HEK293 (cell line): ENCODE results near the gene CABP5.

Experiments
- CTCF ChIA-PET: fragments of 350-600 bp; formaldehyde crosslinking; extraction: SDS; loops from one replicate; lab custom pipeline; 2021; ENCODE audit warnings: antibody characterized with exemption; lab: Yijun Ruan, JAX
- POLR2A ChIA-PET: fragments of 300-600 bp; formaldehyde crosslinking; extraction: SDS; loops from one replicate; lab custom pipeline; 2020; ENCODE audit warnings: antibody characterized with exemption, inconsistent platforms; lab: Yijun Ruan, JAX
- H3K27ac ChIP-seq: fragments of 200-500 bp; sonication (Bioruptor generic); 2 replicates; pipeline ENCODE4 v1.5.1; 2014; ENCODE audit warnings: low read depth, low read length, control low read depth, inconsistent platforms; ENCODE audit errors: extremely low read depth
- H3K36me3 ChIP-seq, 2 experiments: fragments of 200-500 bp in 1 of 2; sonication (Bioruptor generic) in 1 of 2; 1 replicate in 1 of 2; 2 replicates in 1 of 2; pipeline ENCODE4 v1.5.1; 2014 to 2017; ENCODE audit warnings: inconsistent platforms in 2 of 2, low read length in 2 of 2; ENCODE audit not compliant: control insufficient read depth in 2 of 2, insufficient read depth in 1 of 2
- H3K4me1 ChIP-seq: fragments of 200-500 bp; sonication (Bioruptor generic); 2 replicates; pipeline ENCODE4 v1.5.1; 2014; ENCODE audit warnings: mild to moderate bottlenecking, low read length, inconsistent platforms; ENCODE audit not compliant: control insufficient read depth, insufficient read depth
- H3K4me3 ChIP-seq: 2 replicates; pipeline ENCODE4 v1.5.1; 2011; ENCODE audit warnings: low read depth, mild to moderate bottlenecking, control low read depth, low read length, moderate library complexity
- H3K9me3 ChIP-seq: fragments of 200-500 bp; sonication (Bioruptor generic); 2 replicates; pipeline ENCODE4 v1.5.1; 2014; ENCODE audit warnings: low read depth, low read length, inconsistent platforms; ENCODE audit not compliant: control insufficient read depth, insufficient read depth
- GLI2 ChIP-seq: fragments of 450-650 bp; formaldehyde crosslinking; IDR thresholded peaks from 2 replicates; pipeline ENCODE4; 2017; ENCODE audit warnings: missing biosample characterization, missing genetic modification characterization, low read depth, borderline replicate concordance
- GLIS1 ChIP-seq: fragments of 450-650 bp; formaldehyde crosslinking; IDR thresholded peaks from 2 replicates; pipeline ENCODE4 v1.5.1; 2016; ENCODE audit warnings: missing biosample characterization, missing genetic modification characterization
- KLF7 ChIP-seq: fragments of 450-650 bp; formaldehyde crosslinking; IDR thresholded peaks from 2 replicates; pipeline ENCODE4 v1.5.1; 2016; ENCODE audit warnings: missing biosample characterization, missing genetic modification characterization, borderline replicate concordance
- ZBTB21 ChIP-seq: fragments of 450-650 bp; formaldehyde crosslinking; IDR thresholded peaks from 2 replicates; pipeline ENCODE4 v1.5.1; 2017; ENCODE audit warnings: missing biosample characterization, missing genetic modification characterization
- ZNF23 ChIP-seq: fragments of 450-650 bp; formaldehyde crosslinking; IDR thresholded peaks from 2 replicates; pipeline ENCODE4 v1.5.1; 2016; ENCODE audit warnings: missing biosample characterization, missing genetic modification characterization, borderline replicate concordance
- ZNF521 ChIP-seq: fragments of 450-650 bp; formaldehyde crosslinking; IDR thresholded peaks from 2 replicates; pipeline ENCODE4 v1.5.1; 2017; ENCODE audit warnings: missing biosample characterization, mild to moderate bottlenecking, missing genetic modification characterization
- ZNF701 ChIP-seq: fragments of 450-650 bp; formaldehyde crosslinking; IDR thresholded peaks from 2 replicates; pipeline ENCODE4 v1.5.1; 2016; ENCODE audit warnings: missing biosample characterization, missing genetic modification characterization
- ZNF76 ChIP-seq: fragments of 450-650 bp; formaldehyde crosslinking; IDR thresholded peaks from 2 replicates; pipeline ENCODE4; 2016; ENCODE audit warnings: low read depth, missing biosample characterization, missing genetic modification characterization, borderline replicate concordance
- TF ChIP-seq, protein P1 (sequence below): fragments of 450-650 bp; formaldehyde crosslinking; IDR thresholded peaks from 2 replicates; pipeline ENCODE4 v1.5.1; 2016; ENCODE audit warnings: missing biosample characterization, missing genetic modification characterization
- TF ChIP-seq, protein P2 (sequence below): fragments of 450-650 bp; formaldehyde crosslinking; IDR thresholded peaks from 2 replicates; pipeline ENCODE4 v1.5.1; 2017; ENCODE audit warnings: missing biosample characterization, mild to moderate bottlenecking, missing genetic modification characterization, moderate library complexity
- TF ChIP-seq, protein P3 (sequence below): fragments of 450-650 bp; formaldehyde crosslinking; IDR thresholded peaks from 2 replicates; pipeline ENCODE4 v1.5.1; 2016; ENCODE audit warnings: missing biosample characterization, missing genetic modification characterization, borderline replicate concordance
- TF ChIP-seq, protein P4 (sequence below): fragments of 450-650 bp; formaldehyde crosslinking; conservative IDR thresholded peaks from 2 replicates; pipeline ENCODE4 v1.5.1; 2016; ENCODE audit warnings: low read depth, missing biosample characterization, missing genetic modification characterization

The CABP5 gene

DNA sequence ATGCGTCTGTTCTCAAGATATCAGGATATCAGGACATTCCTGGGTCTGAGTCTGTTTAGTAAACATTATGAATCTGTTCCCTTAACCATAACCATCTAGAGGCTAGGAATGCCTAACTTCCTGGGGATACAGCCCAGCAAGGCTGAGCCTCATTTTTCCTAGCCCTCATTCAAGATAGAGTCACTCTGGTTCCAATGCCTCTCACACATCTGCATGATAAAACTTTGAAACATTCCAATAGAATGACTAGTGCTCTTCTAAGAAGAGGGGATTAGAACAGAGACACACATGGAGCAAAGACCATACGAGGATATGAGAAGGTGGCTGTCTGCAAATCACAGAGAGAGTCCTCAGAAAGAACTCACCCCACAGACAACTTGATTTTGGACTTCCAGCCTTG lies 20.6 kb upstream of the CABP5 start:
- TF ChIP-seq, protein P1, sequence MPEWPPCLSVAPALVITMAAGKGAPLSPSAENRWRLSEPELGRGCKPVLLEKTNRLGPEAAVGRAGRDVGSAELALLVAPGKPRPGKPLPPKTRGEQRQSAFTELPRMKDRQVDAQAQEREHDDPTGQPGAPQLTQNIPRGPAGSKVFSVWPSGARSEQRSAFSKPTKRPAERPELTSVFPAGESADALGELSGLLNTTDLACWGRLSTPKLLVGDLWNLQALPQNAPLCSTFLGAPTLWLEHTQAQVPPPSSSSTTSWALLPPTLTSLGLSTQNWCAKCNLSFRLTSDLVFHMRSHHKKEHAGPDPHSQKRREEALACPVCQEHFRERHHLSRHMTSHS (tag by site-specific recombination) = no peak
- no peak for TF ChIP-seq GLIS1 (tag by site-specific recombination)
- no peak for TF ChIP-seq ZNF521 (tag by site-specific recombination)
- TF ChIP-seq GLI2 (tag by site-specific recombination) = no peak
- no peak for TF ChIP-seq ZBTB21 (tag by site-specific recombination)
- TF ChIP-seq, protein P2, sequence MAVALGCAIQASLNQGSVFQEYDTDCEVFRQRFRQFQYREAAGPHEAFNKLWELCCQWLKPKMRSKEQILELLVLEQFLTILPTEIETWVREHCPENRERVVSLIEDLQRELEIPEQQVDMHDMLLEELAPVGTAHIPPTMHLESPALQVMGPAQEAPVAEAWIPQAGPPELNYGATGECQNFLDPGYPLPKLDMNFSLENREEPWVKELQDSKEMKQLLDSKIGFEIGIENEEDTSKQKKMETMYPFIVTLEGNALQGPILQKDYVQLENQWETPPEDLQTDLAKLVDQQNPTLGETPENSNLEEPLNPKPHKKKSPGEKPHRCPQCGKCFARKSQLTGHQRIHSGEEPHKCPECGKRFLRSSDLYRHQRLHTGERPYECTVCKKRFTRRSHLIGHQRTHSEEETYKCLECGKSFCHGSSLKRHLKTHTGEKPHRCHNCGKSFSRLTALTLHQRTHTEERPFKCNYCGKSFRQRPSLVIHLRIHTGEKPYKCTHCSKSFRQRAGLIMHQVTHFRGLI (tag by site-specific recombination) = no peak
- TF ChIP-seq ZNF701 (tag by site-specific recombination) = no peak
- TF ChIP-seq ZNF23 (tag by site-specific recombination) = no peak
- no peak overlapping the region for H3K4me3 ChIP-seq
- CTCF ChIA-PET = no interaction called here
- H3K9me3 ChIP-seq = no peaks in the 10 kb centered on the region
- no peak overlapping the region for H3K27ac ChIP-seq
- POLR2A ChIA-PET = no interaction called here
- no peaks in the 10 kb centered on the region for H3K36me3 ChIP-seq
- no peaks in the 10 kb centered on the region for H3K4me1 ChIP-seq

DNA sequence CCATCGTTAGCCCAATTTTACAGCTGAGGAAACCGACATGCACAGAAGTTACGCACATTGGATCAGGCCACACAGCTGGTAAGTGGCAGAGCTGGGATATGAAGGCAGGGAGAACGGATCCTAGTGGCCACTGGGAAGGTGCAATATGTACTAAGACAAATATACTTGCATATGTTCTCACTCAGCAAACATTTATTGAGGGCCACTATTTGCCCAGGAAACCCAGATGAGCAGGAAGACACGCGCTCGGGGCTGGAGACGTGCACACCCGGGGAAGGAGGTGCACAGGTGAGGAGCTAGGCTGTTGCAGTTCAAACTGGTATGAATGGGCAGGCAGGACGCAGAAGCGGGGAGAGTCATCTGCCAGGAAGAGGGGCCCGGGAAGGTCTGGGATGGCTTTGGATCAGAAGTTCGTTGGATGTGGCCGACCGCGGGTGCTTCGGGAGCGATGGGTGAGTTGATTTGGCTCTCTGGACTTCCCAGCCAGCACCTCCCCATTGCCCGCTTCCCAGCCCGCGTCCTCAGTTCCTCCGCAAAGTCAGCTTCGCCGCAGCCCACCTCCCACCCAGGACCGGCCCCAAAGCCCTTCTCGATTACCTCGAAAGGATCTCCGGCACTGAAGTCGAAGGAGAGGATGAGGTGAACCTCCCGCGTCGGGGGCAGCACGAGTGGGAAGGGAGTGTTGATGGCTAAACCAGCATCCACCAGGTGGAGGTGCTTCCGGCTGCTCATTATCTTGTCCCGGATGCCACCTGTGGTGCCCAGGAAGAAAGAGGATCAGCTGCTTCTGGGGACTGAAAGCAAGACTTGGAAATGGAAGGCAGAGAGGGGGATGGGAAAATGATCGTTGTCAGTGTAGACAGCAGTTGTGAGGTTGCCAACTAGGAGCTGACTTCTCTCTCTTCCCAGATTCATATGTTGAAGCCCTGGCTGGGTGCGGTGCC lies 17.8 kb upstream of the CABP5 start:
- no peaks in the 10 kb centered on the region for H3K4me1 ChIP-seq
- POLR2A ChIA-PET = no interaction called here
- TF ChIP-seq ZNF76 (tag by site-specific recombination) (no peak), KLF7 (no peak)
- TF ChIP-seq, protein P3, sequence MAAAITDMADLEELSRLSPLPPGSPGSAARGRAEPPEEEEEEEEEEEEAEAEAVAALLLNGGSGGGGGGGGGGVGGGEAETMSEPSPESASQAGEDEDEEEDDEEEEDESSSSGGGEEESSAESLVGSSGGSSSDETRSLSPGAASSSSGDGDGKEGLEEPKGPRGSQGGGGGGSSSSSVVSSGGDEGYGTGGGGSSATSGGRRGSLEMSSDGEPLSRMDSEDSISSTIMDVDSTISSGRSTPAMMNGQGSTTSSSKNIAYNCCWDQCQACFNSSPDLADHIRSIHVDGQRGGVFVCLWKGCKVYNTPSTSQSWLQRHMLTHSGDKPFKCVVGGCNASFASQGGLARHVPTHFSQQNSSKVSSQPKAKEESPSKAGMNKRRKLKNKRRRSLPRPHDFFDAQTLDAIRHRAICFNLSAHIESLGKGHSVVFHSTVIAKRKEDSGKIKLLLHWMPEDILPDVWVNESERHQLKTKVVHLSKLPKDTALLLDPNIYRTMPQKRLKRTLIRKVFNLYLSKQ = no peak
- TF ChIP-seq, protein P4, sequence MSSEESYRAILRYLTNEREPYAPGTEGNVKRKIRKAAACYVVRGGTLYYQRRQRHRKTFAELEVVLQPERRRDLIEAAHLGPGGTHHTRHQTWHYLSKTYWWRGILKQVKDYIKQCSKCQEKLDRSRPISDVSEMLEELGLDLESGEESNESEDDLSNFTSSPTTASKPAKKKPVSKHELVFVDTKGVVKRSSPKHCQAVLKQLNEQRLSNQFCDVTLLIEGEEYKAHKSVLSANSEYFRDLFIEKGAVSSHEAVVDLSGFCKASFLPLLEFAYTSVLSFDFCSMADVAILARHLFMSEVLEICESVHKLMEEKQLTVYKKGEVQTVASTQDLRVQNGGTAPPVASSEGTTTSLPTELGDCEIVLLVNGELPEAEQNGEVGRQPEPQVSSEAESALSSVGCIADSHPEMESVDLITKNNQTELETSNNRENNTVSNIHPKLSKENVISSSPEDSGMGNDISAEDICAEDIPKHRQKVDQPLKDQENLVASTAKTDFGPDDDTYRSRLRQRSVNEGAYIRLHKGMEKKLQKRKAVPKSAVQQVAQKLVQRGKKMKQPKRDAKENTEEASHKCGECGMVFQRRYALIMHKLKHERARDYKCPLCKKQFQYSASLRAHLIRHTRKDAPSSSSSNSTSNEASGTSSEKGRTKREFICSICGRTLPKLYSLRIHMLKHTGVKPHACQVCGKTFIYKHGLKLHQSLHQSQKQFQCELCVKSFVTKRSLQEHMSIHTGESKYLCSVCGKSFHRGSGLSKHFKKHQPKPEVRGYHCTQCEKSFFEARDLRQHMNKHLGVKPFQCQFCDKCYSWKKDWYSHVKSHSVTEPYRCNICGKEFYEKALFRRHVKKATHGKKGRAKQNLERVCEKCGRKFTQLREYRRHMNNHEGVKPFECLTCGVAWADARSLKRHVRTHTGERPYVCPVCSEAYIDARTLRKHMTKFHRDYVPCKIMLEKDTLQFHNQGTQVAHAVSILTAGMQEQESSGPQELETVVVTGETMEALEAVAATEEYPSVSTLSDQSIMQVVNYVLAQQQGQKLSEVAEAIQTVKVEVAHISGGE (tag by site-specific recombination) = no peak
- TF ChIP-seq, all 188 proteins: peak for 0
- Histone ChIP-seq H3K9me3 (no peaks in the 10 kb centered on the region), H3K4me3 (no peak overlapping the region), H3K36me3 (no peaks in the 10 kb centered on the region), H3K27ac (no peak overlapping the region)
- CTCF ChIA-PET = interaction anchor here (0.9 to 1.9 kb wide), 2 partner anchors 41 to 98 kb away, joined by 6 to 8 read pairs; no protein-coding TSS in a partner anchor
